ENCODE data around the gene UGT1A3. TPM values are rescaled to one million over a fixed set of nuclear protein-coding genes. Genes with fewer than 3 reads are reported as not detected.

UGT1A3 gene
- polyA plus RNA-seq (2013, experiment 1 of 2) = not detected
- polyA plus RNA-seq (2013, experiment 2 of 2) = not detected

DNA sequence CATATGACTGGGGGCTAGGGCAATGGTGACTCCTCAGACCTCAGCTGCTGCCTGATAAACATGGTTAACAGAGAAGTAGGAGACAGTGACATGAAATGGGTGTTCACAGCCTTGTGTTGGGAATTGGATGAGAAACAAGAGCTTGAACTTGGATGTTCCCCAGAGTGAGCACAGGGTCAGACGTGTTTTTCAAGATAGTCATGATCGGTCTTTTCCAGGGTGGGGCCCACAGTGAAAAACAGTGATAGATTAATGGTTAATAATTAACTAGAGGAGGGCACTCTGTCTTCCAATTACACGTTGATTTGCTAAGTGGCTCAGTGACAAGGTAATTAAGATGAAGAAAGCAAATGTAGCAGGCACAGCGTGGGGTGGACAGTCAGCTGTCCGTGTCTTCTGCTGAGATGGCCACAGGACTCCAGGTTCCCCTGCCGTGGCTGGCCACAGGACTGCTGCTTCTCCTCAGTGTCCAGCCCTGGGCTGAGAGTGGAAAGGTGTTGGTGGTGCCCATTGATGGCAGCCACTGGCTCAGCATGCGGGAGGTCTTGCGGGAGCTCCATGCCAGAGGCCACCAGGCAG lies at the start of gene UGT1A3:
Gene UGT1A3 (plus strand): TSS at position 320 of the 579 bp plus-strand sequence. CDS start 85 bp downstream, at position 405.
- Histone ChIP-seq H3K27me3 (ENCODE audit: insufficient read depth, low read length, poor library complexity) (no peaks in the 10 kb centered on the region), H3K79me1 (ENCODE audit: low read length) (no peaks in the 10 kb centered on the region), H3K18ac (ENCODE audit: low read length) (no peak within 1 kb of the TSS)

DNA sequence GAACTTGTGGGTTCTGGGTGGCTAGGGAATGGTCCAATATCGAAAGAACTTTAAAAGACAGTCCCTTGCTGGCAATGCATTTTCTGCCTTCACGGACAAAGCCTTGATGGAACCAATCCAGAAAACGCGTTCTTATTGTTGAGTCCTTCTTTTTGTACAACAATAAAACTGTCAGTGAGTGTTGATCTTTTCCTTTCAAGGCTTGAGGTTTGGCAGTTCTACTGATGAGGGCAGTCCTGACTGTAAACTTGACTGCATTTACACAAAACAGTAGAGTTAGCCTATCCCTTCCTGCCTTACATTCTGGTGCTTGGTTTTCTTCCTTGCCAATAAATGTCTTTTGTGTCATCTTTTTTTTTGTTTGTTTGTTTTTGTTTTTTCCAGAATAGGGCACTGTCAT lies 49.6 kb upstream of the UGT1A3 start:
- Histone ChIP-seq H3K27ac (ENCODE audit: low read depth, low read length) (no peak overlapping the region), H3K18ac (ENCODE audit: low read length) (no peak overlapping the region), H3K79me1 (ENCODE audit: low read length) (no peaks in the 10 kb centered on the region), H3K23ac (ENCODE audit: low read length) (no peak overlapping the region), H3K9ac (ENCODE audit: low read length) (no peak overlapping the region), H2BK5ac (ENCODE audit: low read length) (no peak overlapping the region), H2BK120ac (ENCODE audit: low read depth, low read length) (no peak overlapping the region), H2AK5ac (ENCODE audit: low read length) (no peak overlapping the region), H3K4me3 (ENCODE audit: low read length) (no peak overlapping the region), H3K36me3 (ENCODE audit: control insufficient read depth, insufficient read depth, low read length) (no peaks in the 10 kb centered on the region), H3K27me3 (ENCODE audit: insufficient read depth, low read length, poor library complexity) (no peaks in the 10 kb centered on the region), H3K79me2 (ENCODE audit: control insufficient read depth, insufficient read depth, low read length) (no peaks in the 10 kb centered on the region), H3K4me1 (ENCODE audit: control insufficient read depth, low read depth, low read length) (no peaks in the 10 kb centered on the region), H3K4ac (ENCODE audit: low read depth, low read length) (no peak overlapping the region), H4K8ac (ENCODE audit: low read depth, low read length) (no peak overlapping the region), H4K5ac (ENCODE audit: low read length) (no peak overlapping the region), H2BK15ac (replicated peaks; ENCODE audit: low read depth) (no peak overlapping the region), H3K4me2 (ENCODE audit: low read length) (no peak overlapping the region), H3K56ac (ENCODE audit: low read length) (no peak overlapping the region)
- no peak for DNase-seq
- WGBS (ENCODE audit: extremely low coverage, insufficient coverage, low lambda C conversion rate) = no CpG with 5 or more reads among the region's 4 CpGs

More for the DNA sequence above, at the start of gene UGT1A3:
- no peak within 1 kb of the TSS for H3K4ac ChIP-seq (ENCODE audit: low read depth, low read length)
- no peak within 1 kb of the TSS for H3K4me2 ChIP-seq (ENCODE audit: low read length)
- no peak within 1 kb of the TSS for H2BK5ac ChIP-seq (ENCODE audit: low read length)
- no peak within 1 kb of the TSS for H4K5ac ChIP-seq (ENCODE audit: low read length)
- H3K56ac ChIP-seq (ENCODE audit: low read length) = no peak within 1 kb of the TSS
- H3K4me3 ChIP-seq (ENCODE audit: low read length) = no peak within 1 kb of the TSS
- no peak within 1 kb of the TSS for H3K27ac ChIP-seq (ENCODE audit: low read depth, low read length)
- no peak within 1 kb of the TSS for H2BK15ac ChIP-seq (replicated peaks; ENCODE audit: low read depth)
- H3K23ac ChIP-seq (ENCODE audit: low read length) = no peak within 1 kb of the TSS
- no peak for DNase-seq
- H3K9ac ChIP-seq (ENCODE audit: low read length) = no peak within 1 kb of the TSS
- no peak within 1 kb of the TSS for H2BK120ac ChIP-seq (ENCODE audit: low read depth, low read length)
- H3K36me3 ChIP-seq (ENCODE audit: control insufficient read depth, insufficient read depth, low read length) = no peaks in the 10 kb centered on the region
- H3K4me1 ChIP-seq (ENCODE audit: control insufficient read depth, low read depth, low read length) = no peaks in the 10 kb centered on the region
- no CpG with 5 or more reads among the region's 8 CpGs for WGBS (ENCODE audit: extremely low coverage, insufficient coverage, low lambda C conversion rate)
- H2AK5ac ChIP-seq (ENCODE audit: low read length) = no peak within 1 kb of the TSS
- H3K79me2 ChIP-seq (ENCODE audit: control insufficient read depth, insufficient read depth, low read length) = no peaks in the 10 kb centered on the region
- no peak within 1 kb of the TSS for H4K8ac ChIP-seq (ENCODE audit: low read depth, low read length)

DNA sequence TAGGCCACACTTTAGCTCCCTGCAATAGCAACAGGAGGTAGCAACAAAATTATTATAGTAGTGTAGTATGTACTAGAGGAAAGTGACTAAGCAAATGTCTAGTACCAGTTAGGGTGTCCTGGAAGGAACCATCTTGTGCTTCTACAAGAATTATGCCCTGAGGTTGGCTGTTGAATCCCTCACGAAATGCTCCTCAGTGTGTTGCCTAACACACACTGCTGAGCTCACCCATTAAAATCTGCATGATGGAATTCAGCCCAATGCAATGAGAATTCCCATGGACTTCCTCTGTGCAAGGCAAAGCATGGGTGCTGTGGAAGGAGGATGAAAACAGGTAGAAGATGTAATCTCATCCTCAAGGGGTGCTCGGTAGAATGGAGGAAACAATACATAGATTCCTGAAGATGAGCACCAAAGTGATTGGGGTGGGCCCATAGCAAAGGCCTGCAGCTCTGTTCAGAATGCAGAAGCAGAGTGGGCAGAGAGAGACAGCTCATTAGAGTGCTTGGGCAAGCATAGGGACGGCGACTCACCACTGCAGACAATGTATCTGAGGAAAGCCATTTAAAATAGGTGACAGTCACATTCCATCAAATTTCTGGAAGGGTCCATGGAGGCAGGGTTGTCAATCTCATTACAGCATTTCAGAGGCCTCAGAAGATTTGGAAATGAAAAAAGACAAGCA lies 48.3 kb upstream of the UGT1A3 start:
- H3K27ac ChIP-seq (ENCODE audit: low read depth, low read length) = no peak overlapping the region
- no peak overlapping the region for H3K18ac ChIP-seq (ENCODE audit: low read length)
- H3K23ac ChIP-seq (ENCODE audit: low read length) = no peak overlapping the region
- H2BK5ac ChIP-seq (ENCODE audit: low read length) = no peak overlapping the region
- H3K9ac ChIP-seq (ENCODE audit: low read length) = no peak overlapping the region
- no peak overlapping the region for H2BK15ac ChIP-seq (replicated peaks; ENCODE audit: low read depth)
- H3K4me2 ChIP-seq (ENCODE audit: low read length) = no peak overlapping the region
- DNase-seq = no peak
- H3K27me3 ChIP-seq (ENCODE audit: insufficient read depth, low read length, poor library complexity) = no peaks in the 10 kb centered on the region
- no peak overlapping the region for H4K5ac ChIP-seq (ENCODE audit: low read length)
- no peak overlapping the region for H3K4ac ChIP-seq (ENCODE audit: low read depth, low read length)
- H3K4me1 ChIP-seq (ENCODE audit: control insufficient read depth, low read depth, low read length) = no peaks in the 10 kb centered on the region
- no peaks in the 10 kb centered on the region for H3K79me2 ChIP-seq (ENCODE audit: control insufficient read depth, insufficient read depth, low read length)
- no CpG with 5 or more reads among the region's 4 CpGs for WGBS (ENCODE audit: extremely low coverage, insufficient coverage, low lambda C conversion rate)
- no peak overlapping the region for H2AK5ac ChIP-seq (ENCODE audit: low read length)
- H3K79me1 ChIP-seq (ENCODE audit: low read length) = no peaks in the 10 kb centered on the region
- no peak overlapping the region for H3K4me3 ChIP-seq (ENCODE audit: low read length)
- H3K56ac ChIP-seq (ENCODE audit: low read length) = no peak overlapping the region
- H4K8ac ChIP-seq (ENCODE audit: low read depth, low read length) = no peak overlapping the region
- H2BK120ac ChIP-seq (ENCODE audit: low read depth, low read length) = no peak overlapping the region
- H3K36me3 ChIP-seq (ENCODE audit: control insufficient read depth, insufficient read depth, low read length) = no peaks in the 10 kb centered on the region

DNA sequence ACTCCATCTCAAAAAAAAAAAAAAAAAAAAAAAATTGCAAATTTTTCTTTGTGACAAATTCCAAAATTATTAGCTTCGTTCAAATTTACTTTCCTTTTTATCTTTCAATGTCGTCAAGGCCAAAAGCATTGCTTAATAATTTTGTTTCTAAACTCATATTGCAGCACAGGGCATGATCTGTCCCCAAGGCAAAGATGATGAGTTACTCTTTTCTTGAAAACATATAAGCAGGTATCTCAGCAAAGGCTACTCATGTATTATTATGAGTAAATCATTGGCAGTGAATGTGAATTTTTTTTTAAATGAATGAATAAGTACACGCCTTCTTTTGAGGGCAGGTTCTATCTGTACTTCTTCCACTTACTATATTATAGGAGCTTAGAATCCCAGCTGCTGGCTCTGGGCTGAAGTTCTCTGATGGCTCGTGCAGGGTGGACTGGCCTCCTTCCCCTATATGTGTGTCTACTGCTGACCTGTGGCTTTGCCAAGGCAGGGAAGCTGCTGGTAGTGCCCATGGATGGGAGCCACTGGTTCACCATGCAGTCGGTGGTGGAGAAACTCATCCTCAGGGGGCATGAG lies 47.2 kb upstream of the UGT1A3 start, which contains the start of gene UGT1A7:
Gene UGT1A7 (plus strand): TSS at position 381 of the 579 bp plus-strand sequence. CDS start 37 bp downstream, at position 418.
- H2BK5ac ChIP-seq (ENCODE audit: low read length) = no peak within 1 kb of the TSS
- H3K27me3 ChIP-seq (ENCODE audit: insufficient read depth, low read length, poor library complexity) = no peaks in the 10 kb centered on the region
- no peaks in the 10 kb centered on the region for H3K79me2 ChIP-seq (ENCODE audit: control insufficient read depth, insufficient read depth, low read length)
- no peaks in the 10 kb centered on the region for H3K36me3 ChIP-seq (ENCODE audit: control insufficient read depth, insufficient read depth, low read length)
- no peak within 1 kb of the TSS for H3K27ac ChIP-seq (ENCODE audit: low read depth, low read length)
- H3K18ac ChIP-seq (ENCODE audit: low read length) = no peak within 1 kb of the TSS
- H3K4me1 ChIP-seq (ENCODE audit: control insufficient read depth, low read depth, low read length) = no peaks in the 10 kb centered on the region
- DNase-seq = no peak
- H3K4me3 ChIP-seq (ENCODE audit: low read length) = no peak within 1 kb of the TSS
- H3K9ac ChIP-seq (ENCODE audit: low read length) = no peak within 1 kb of the TSS
- no peaks in the 10 kb centered on the region for H3K79me1 ChIP-seq (ENCODE audit: low read length)
- H3K4me2 ChIP-seq (ENCODE audit: low read length) = no peak within 1 kb of the TSS
- no peak within 1 kb of the TSS for H4K8ac ChIP-seq (ENCODE audit: low read depth, low read length)
- no peak within 1 kb of the TSS for H3K4ac ChIP-seq (ENCODE audit: low read depth, low read length)
- no peak within 1 kb of the TSS for H2AK5ac ChIP-seq (ENCODE audit: low read length)
- WGBS (ENCODE audit: extremely low coverage, insufficient coverage, low lambda C conversion rate) = no CpG with 5 or more reads among the region's 5 CpGs
- no peak within 1 kb of the TSS for H2BK15ac ChIP-seq (replicated peaks; ENCODE audit: low read depth)
- no peak within 1 kb of the TSS for H4K5ac ChIP-seq (ENCODE audit: low read length)
- H3K56ac ChIP-seq (ENCODE audit: low read length) = no peak within 1 kb of the TSS
- H2BK120ac ChIP-seq (ENCODE audit: low read depth, low read length) = no peak within 1 kb of the TSS
- H3K23ac ChIP-seq (ENCODE audit: low read length) = no peak within 1 kb of the TSS

DNA sequence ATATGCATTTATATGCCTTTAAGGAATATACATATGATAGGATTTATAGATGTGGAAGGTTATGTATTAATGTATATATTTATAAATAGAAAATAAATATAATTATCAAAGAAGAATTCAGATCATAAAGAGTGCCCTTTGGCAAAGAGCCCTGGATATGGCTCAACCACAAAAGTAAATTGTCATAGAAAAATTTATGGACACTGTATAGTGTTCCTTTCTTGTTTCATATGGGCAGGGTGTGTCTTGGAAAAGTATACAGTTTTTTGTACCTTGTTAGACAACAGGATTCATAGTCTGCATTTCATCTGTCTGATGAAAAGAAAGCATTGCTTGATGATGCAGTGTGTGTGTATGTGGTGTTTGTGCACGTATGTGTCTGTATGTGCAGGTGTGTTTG lies 44.2 kb upstream of the UGT1A3 start:
- DNase-seq = no peak

More for the DNA sequence above, 44.2 kb upstream of the UGT1A3 start:
- no peak overlapping the region for H2BK5ac ChIP-seq (ENCODE audit: low read length)
- no peak overlapping the region for H4K8ac ChIP-seq (ENCODE audit: low read depth, low read length)
- H3K79me1 ChIP-seq (ENCODE audit: low read length) = no peaks in the 10 kb centered on the region
- H2BK120ac ChIP-seq (ENCODE audit: low read depth, low read length) = no peak overlapping the region
- WGBS (ENCODE audit: extremely low coverage, insufficient coverage, low lambda C conversion rate) = no CpG with 5 or more reads among the region's 1 CpG
- H3K4me1 ChIP-seq (ENCODE audit: control insufficient read depth, low read depth, low read length) = no peaks in the 10 kb centered on the region
- no peak overlapping the region for H2BK15ac ChIP-seq (replicated peaks; ENCODE audit: low read depth)
- no peak overlapping the region for H3K23ac ChIP-seq (ENCODE audit: low read length)
- no peak overlapping the region for H3K56ac ChIP-seq (ENCODE audit: low read length)
- H3K79me2 ChIP-seq (ENCODE audit: control insufficient read depth, insufficient read depth, low read length) = no peaks in the 10 kb centered on the region
- no peak overlapping the region for H3K4ac ChIP-seq (ENCODE audit: low read depth, low read length)
- no peak overlapping the region for H4K5ac ChIP-seq (ENCODE audit: low read length)
- H3K18ac ChIP-seq (ENCODE audit: low read length) = no peak overlapping the region
- H3K4me2 ChIP-seq (ENCODE audit: low read length) = no peak overlapping the region
- H3K9ac ChIP-seq (ENCODE audit: low read length) = no peak overlapping the region
- no peak overlapping the region for H2AK5ac ChIP-seq (ENCODE audit: low read length)
- no peaks in the 10 kb centered on the region for H3K36me3 ChIP-seq (ENCODE audit: control insufficient read depth, insufficient read depth, low read length)
- no peaks in the 10 kb centered on the region for H3K27me3 ChIP-seq (ENCODE audit: insufficient read depth, low read length, poor library complexity)
- no peak overlapping the region for H3K27ac ChIP-seq (ENCODE audit: low read depth, low read length)
- no peak overlapping the region for H3K4me3 ChIP-seq (ENCODE audit: low read length)
